GDM1 (cell line): Measurements from ENCODE around the gene MKRN1.
"Not testable (repeated sequence)": the region's sequence is repeated elsewhere in the genome, so short reads cannot be mapped to it uniquely, and the experiment has no call there.

Experiments
- DNase-seq: peaks from one replicate; lab custom pipeline; 2025; lab: John Stamatoyannopoulos, UW

MKRN1 gene

GRCh38 chr7:140484951-140485499, 5.7 kb upstream of the MKRN1 start:
- DNase-seq, result no peak

- no peak for DNase-seq
These were observed 5.2 kb upstream of the MKRN1 start for GRCh38 chr7:140484479-140484878.

GRCh38 chr7:140479739-140480084, 407 bp upstream of the MKRN1 start:
- no peak for DNase-seq

GRCh38 chr7:140478246-140479061, 851 bp downstream of the MKRN1 start:
- peak; percentile 45 for DNase-seq

GRCh38 chr7:140476698-140477261, 2.5 kb downstream of the MKRN1 start:
- DNase-seq, result no peak

GRCh38 chr7:140475747-140476333, 3.5 kb downstream of the MKRN1 start:
- DNase-seq, result peak; percentile 18

GRCh38 chr7:140463111-140463510, 16.2 kb downstream of the MKRN1 start:
- DNase-seq, result no peak

GRCh38 chr7:140458916-140459315, 20.4 kb downstream of the MKRN1 start:
- no peak for DNase-seq

GRCh38 chr7:140458201-140458600, 21.1 kb downstream of the MKRN1 start:
- DNase-seq, result no peak

- no peak for DNase-seq
These were observed 22.7 kb downstream of the MKRN1 start for GRCh38 chr7:140456551-140457051.

GRCh38 chr7:140455743-140456142, 23.6 kb downstream of the MKRN1 start:
- DNase-seq, result no peak

- DNase-seq, result no peak
These were observed 24.7 kb downstream of the MKRN1 start for GRCh38 chr7:140454657-140455015.

- DNase-seq, result not testable (repeated sequence)
These were observed 25.3 kb downstream of the MKRN1 start for GRCh38 chr7:140453785-140454656.

- DNase-seq, result no peak
These were observed 26.0 kb downstream of the MKRN1 start for GRCh38 chr7:140453273-140453672.

GRCh38 chr7:140451716-140452115, 27.6 kb downstream of the MKRN1 start:
- DNase-seq, result no peak

- no peak for DNase-seq
These were observed 30.4 kb downstream of the MKRN1 start for GRCh38 chr7:140448781-140449480.

GRCh38 chr7:140447841-140448240, 31.5 kb downstream of the MKRN1 start:
- no peak for DNase-seq

- no peak for DNase-seq
These were observed 32.8 kb downstream of the MKRN1 start for GRCh38 chr7:140446467-140446866.

- no peak for DNase-seq
These were observed 37.8 kb downstream of the MKRN1 start for GRCh38 chr7:140441519-140441918.

GRCh38 chr7:140440593-140440992, 38.7 kb downstream of the MKRN1 start:
- DNase-seq, result no peak

GRCh38 chr7:140439359-140439758, 39.9 kb downstream of the MKRN1 start:
- no peak for DNase-seq
